Lower leg skin (tissue), 3 donors: ENCODE measurements around the gene RPN2.

Experiments
- CTCF ChIP-seq, 3 donors: fragments of 450-650 bp; IDR thresholded peaks; one replicate each; pipeline ENCODE4 v1.5.1; 2016; ENCODE audit warnings: antibody characterized with exemption in 3 of 3, mild to moderate bottlenecking in 3 of 3, moderate library complexity in 2 of 3
- POLR2A ChIP-seq, 2 donors: fragments of 450-650 bp; IDR thresholded peaks; one replicate each; pipeline ENCODE4 v1.6.1; 2016 to 2017; ENCODE audit warnings: antibody characterized with exemption in 2 of 2, mild to moderate bottlenecking in 1 of 2, moderate library complexity in 1 of 2

GRCh38 chr20:37161830-37162549 is 17.1 kb upstream of the RPN2 start:
- no peak for TF ChIP-seq CTCF (IDR thresholded peaks at IDR 0.05)
- no peak for TF ChIP-seq POLR2A (IDR thresholded peaks at IDR 0.05)
